ENCODE data around the gene GSK3A.

GSK3A gene

DNA sequence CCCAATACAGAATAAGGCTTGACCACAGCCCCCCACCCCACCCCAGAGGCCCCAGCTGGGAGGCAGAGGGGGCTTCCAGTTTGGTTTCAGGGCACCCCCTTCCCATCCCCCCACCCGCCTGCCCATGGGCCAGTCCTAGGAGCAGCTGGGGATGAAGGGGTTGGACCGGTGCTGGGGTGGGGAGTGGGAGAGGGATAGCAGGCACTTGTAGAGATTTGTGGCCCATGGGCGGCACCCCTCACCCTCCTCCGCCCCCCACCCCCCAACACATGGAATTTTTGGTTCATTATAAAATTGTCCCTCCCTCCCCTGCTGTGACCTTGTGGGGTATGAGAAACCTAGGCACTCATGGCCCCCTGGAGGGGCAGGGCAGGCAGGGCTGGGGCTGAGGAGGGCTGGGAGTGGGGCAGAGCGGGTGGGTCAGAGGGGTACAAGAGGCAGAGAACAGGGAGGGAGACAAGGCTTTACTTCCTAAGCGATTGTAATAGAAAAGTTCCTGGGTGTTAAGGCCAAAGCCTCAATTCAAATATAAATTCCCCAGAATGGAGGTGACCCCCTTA lies 5.3 kb upstream of the GSK3A start:
- no peak for FAIRE-seq

DNA sequence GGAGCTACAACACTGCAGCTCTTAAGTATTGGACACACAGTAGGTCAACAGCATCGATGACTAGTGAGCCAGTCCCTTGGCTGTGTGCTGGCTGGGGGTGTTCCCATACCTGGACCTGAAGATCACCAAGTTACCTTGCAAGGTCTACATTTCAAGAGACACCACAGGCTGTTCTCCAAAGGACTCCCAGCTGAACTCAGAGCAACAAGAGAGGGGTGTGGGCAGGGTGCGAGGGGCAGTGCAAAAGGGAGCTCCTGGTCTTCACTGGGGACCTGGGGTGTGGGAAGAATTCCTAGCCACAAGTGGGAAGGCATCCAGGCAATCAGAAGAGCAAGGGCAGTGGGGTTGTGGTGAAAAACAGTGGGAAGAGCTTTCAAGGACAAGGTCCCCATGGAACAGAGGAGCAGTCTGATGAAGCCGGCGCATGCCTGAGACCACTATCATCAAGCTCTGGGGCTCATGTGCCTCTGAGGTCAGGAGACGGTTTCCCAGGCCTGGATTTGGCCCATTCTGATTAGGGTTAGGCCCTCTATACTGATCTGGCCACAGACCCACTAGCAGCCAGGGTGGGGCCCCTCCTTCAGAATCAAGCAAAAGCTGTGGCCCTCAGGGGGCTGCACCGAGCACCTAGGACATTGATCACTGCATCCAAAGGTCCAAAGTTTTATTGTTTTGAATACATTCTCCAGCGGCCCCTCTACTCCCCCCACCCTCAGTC lies 4.7 kb upstream of the GSK3A start:
- FAIRE-seq: peak; percentile 77

DNA sequence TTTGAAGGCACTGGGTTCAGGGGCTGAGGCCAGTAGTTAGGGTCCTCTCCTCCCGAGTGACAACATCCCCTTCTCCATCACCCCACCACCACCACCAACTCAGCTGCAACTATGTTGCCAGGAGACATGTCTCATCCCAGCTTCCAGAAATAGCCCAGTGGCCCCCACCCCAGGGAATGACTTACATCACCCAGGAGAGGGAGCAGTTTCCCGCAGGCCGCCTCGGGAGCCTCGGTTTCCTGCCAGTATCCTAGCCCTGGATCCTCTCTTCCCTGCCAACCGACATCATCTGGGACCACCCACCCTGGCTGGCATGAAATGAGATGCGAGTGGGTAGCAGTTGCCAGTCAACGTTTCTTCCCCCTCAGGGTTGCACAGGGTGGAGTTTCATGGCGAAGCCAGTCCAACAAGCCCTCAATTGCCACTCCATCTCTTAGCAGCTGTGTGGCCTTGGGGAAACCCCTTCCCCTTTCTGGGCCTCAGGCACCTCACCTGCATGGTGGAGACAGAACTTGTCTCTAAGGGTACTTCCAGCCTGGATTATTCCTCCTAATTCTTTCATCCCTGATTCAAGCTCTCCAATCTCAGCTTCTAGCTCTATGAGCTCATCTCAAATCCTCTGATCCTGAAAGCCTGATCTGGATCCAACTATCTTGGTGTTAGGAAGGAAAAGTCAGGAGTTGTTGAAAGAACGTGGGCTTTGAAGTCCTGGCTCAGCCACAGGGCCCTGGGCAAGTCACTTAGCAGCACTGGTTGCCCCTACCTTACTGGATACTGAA lies 3.9 kb upstream of the GSK3A start:
- peak; percentile 83 for FAIRE-seq

DNA sequence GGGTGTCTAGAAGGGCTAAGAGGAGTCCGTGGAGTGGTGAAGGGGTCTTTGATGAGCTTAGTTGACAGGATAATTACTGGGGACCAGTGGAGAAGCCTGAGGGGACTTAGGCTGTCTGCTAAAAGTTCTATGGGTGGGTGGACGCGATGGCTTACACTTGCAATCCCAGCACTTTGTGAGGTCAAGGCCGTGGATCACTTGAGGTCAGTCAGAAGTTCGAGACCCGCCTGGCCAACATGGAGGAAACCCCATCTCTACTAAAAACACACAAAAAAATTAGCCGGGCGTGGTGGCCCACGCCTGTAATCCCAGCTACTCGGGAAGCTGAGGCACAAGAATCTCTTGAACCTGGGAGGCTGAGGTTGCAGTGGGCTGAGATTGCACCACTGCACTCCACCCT lies 2.8 kb upstream of the GSK3A start:
- no peak for FAIRE-seq

DNA sequence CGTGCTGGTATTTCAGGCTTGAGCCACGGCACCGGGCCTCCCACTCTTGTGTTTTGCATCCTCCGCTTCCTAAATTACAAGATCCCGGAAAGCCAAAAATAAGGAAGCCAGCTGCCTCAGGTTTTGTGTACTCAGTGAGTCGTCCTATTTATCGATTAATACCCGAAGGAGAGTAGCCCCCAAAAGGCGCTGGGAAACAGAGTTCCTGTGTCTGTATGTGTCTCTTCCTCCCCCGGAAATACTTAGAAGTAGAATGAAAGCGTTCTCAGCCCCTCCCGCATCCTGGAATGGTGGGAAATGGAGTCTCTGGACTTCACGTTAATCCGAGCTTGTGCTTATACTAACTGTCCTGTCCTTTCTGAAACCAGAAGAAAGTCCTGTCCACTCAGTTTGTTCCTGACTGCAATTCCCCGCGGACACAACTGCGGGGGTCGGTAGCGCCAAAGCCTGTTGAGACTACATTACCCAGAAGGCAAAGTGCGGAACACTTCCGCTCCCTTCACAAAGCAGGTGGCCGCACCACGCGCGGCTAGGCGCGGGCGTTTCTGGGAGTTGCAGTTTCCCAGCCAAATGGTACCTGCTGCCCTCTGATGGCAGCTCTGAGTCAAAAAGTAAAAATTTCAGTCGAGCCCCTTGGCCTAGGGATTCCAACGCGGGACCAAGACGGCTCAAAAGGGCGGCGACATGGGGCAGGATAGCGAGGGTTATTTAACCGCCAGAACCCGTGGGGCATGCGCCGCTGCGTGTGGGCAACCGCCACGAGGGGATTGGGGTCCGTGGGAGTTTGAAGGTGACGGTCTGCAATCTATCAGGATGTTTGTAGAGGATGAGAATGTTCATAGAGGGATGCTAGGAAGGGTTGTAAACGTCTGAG lies 2.2 kb upstream of the GSK3A start:
- peak; percentile 96 for FAIRE-seq

DNA sequence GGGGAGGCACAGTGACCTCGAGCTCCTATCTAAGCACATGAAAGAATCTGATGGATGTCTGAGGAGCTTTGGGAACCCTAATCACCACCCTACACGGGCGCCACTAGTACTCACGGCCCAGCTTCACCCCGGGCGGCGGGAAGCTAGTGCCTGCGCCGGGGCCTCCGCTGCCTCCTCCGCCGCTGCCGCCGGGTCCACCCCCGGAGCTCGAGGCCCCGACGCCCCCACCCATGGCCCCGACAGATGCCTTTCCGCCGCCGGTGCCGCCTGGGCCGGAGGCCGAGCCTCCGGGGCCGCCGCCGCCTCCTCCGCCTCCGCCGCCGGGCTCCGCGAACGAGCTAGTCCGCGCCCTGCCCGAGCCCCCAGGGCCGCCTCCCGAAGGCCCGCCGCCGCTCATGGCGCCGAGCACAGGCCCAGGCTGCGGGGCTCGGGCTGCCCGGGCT lies 312 bp downstream of the GSK3A start:
- FAIRE-seq: no peak

DNA sequence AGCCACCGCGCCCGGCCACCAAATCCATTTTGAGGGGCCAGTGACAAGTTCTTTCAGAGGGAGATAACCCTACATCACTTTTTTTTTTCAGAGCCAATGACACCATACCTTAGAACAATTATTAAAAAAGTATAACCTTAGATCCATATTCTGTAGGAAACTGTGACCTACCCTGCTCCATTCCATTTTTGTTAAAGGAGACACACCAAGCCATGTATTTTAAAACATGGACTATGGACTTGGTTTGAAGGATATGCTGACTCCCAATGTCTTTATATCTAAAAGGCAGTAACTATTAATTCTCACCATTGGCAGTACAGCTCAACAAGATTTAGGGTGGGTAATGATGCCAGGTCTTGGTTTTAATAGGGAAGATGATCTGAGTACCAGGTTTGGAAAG lies 1.1 kb downstream of the GSK3A start:
- FAIRE-seq: no peak

DNA sequence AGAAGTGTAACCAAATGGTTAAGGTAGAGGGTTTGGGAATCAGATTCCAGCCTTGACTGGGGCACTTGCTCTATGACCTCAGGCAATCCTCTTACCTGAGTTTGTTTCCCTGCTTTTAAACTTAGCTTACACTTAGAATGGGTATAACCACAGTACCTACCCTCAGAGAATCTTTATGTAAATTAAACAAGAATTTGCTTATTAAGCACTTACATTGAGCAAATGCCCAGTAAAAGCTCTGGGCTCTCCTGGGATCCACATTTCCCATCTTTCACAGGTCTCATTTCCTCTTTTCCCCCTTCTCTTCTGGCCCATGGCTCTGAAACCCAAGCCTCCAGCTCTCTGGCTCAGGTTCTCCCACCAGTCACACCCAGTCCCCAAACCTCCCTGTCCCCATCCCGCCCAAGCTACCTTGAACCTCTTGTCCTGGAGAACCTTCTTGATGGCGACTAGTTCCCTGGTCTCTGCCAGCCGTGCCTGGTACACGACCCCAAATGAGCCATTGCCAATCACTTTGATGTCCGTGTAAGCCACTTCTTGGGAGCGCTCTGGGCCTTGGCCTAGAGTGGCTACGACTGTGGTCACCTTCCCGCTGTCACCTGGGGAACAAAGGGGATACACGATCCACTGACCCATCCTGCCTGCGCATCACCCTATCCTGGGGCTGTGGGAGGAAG lies 2.7 kb downstream of the GSK3A start:
- FAIRE-seq: no peak

DNA sequence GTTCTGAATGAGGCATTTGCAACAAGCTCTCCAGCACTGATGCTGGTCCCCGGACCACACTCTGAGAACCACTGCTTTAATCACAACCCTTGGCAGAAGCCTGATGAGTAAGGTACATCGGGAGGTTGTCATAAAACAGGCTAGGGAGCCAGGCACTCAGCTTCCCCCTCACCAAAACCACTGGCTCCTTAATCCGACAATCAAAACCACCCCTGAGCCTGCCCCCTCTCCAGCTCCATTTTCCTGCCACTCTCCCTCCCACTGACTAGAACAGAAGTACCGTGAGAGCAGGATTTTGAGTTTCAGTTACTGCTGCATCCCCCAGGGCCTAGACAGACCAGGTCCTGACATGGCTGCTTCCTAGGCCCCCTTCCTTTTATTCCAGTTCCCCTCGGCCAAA lies 7.2 kb downstream of the GSK3A start:
- no peak for FAIRE-seq

DNA sequence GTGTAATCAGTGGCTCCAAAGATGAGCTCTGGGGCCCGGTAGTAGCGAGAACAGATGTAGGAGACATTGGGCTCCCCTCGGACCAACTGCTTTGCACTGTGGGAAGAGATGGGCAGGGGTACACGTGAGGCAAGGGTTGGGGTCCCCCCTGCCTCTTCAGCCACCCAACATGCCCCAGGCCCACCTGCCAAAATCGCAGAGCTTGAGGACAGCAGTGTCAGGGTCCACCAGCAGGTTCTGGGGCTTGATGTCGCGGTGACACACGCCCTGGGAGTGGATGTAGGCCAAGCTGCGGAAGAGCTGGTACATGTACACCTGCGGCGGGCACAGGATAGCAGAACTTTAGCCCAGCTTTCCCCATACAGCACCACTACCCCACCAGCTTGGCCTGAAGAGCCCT lies 8.0 kb downstream of the GSK3A start:
- no peak for FAIRE-seq

DNA sequence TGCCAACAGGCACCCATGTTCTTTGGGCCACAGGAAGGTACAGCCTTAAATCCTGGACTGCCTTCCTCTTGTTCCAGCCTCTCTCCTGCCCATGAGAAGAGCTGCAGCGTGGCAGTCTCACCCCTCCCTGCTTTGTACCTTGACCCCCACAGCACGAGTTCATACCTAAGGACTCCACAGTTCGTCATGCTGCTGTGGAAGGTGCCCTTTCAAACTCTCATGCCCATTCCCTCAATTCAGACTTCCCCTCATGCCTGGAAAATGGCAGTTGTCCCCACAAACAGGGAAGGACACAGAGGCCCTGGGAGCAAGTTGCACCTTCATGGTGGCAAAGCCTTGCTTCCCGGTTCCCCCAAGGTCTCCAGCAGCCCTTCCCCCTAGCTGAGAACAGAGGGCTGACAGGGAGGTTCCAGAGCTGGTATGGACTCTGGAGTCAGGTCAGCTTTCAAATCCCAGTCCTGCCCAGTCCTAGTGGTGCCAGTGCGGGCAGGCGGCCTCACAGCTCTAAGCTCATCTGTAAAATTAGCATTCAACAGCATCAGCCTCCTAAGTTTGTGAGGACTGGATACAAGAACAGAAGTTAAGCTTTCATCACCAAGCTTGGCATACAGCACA lies 8.6 kb downstream of the GSK3A start:
- no peak for FAIRE-seq

DNA sequence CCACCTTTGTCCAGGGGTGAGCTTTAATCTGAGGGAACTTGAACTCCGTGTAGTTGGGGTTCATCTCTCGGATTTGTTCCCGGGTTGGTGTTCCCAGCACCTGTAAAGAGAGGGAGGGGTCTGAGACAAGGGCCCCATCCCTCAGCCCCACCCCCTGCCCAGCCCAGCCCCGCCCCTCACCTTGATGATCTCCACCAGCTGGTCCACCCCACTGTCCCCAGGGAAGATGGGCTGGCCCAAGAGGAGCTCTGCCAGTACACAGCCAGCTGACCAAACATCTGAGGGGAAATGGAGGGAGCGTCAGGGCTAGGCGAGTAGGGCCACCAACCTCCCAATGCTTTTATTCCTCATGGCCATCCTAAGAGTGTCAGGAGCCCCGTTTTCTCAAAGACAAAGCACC lies 9.3 kb downstream of the GSK3A start:
- FAIRE-seq: no peak

DNA sequence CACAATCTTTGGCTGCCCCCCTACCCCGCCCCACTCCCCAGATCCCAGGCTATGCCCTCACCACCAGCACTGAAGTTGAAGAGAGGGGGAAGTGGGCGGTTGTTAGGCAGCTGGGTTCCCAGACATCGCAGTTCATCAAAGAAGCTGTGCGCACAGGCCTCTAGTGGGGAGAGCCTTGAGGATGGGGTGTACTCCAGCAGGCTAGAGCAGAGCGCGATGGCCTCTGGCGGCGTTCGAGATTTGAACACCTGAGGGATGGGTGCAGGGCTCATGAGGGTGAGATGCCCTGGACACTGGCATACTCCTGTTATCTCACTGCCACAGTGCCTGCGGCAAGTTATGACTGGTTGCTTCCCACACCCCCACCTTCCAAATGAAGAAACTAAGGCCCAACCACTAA lies 10.0 kb downstream of the GSK3A start:
- no peak for FAIRE-seq

DNA sequence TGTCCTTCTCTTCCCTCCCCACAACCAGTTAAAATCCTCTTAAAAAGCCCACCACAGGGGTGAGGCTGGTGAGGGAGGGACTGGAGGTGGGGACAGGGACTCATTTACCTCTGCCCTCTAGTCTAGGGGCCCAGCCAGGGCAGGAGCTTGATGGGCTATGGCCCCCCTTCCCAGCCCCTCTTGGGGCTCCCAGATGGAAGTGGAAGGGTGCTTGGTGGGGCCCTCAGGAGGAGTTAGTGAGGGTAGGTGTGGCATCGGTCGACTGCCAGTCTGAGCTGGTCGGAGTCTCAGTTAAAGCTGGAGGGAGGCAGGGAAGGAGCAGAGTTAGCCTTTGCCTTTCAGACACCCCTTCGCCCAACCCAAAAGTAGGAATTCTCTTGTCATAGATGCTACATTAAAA lies 11.8 kb downstream of the GSK3A start:
- FAIRE-seq: no peak

DNA sequence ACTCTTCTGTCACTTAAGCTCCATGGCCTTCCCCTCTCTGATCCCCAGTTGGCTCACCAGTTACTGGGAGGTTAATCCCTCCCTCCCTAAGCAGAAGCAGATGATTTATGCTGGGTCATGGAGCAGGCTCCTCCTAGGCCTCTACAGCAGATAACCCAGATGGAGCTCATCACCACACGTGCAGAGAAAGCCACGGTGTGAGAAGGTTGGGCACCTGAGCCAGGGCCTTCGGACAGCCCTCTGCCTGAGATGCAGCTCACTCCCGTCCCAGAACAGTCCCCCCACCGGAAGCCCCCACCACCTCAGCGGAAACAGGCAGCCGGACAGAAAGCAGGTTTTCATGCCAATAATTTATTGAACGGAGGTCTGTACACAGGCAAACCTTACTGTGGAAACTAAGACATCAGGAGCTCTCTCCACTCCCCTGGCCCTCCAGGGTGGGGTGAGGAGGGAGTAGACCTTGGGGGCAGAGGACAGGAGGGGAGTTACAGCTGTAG lies 12.5 kb downstream of the GSK3A start:
- FAIRE-seq: peak; percentile 34

DNA sequence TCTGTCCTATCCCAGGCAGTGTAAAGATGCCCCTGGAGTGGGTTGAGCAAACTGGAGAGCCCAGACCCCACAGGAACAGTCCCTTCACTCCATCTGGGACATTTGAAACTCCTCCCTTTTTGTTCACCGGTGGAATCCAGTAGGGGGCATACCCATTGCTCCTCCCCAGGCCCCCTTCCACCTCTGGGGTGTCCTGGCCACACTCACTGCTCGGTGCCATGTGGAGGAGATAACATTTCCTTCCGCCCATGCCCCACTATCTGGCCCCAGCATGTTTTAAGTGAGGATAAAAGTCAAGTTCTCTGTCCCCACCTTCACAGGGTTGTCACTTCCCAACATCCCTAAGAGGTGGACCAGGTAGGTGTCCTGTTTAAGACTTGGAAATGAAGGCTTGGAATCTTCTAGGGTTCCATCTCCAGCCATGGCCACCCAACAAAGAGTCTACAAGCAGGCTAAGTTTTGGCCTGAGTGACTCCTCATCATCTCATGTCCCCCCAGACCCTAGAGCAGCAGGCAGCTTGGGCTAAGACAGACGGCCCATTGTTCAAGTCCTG lies 13.0 kb downstream of the GSK3A start:
- no peak for FAIRE-seq

DNA sequence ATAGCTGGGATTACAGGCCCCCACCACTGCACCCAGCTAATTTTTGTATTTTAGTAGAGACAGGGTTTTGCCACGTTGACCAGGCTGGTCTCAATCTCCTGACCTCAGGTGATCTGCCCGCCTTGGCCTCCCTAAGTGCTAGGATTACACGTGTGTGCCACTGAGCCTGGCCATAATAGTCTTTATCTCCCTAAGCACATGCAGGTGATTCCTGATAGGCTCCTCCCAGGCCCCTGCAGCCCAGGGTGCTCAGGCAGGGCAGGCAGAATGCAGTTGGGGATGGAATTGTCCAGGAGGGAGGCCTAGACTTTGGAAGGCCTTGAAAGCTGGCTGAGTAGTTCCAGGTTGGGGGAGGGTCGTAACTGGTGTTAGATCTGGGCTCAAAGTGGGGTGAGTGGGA lies 13.8 kb downstream of the GSK3A start:
- no peak for FAIRE-seq

DNA sequence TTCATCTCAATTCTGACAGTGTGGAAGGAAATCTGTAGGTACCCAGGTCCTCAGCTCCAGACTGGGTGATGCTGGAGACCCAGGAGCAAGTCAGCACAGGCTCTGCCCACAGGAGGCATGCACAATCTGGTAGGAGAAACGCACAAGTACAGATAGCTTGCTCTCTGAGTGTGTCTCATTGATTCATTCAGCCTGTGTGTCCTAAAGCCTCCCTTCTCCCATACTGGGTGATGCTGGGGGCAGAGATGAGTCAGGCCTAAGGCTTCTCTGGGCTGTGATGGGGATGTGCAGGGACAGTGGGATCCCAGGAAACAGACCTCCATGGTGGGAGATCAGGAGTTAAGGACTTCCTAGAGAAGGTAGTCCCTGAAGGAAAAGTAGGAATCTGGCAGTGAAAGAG lies 15.5 kb downstream of the GSK3A start:
- FAIRE-seq: no peak

DNA sequence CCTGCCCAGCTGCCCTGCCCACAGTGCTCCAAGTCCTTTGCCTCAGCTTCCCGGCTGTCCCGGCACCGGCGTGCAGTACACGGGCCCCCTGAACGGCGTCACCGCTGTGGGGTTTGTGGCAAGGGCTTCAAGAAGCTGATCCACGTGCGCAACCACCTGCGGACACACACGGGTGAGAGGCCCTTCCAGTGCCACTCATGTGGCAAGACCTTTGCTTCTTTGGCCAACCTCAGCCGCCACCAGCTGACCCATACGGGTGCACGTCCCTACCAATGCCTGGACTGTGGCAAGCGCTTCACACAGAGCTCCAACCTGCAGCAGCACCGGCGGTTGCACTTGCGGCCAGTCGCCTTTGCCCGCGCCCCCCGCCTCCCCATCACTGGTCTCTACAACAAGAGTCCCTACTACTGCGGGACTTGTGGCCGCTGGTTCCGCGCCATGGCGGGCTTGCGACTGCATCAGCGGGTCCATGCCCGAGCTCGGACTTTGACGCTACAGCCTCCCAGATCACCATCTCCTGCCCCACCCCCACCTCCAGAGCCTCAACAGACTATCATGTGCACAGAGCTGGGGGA lies 16.6 kb downstream of the GSK3A start:
- no peak for FAIRE-seq

DNA sequence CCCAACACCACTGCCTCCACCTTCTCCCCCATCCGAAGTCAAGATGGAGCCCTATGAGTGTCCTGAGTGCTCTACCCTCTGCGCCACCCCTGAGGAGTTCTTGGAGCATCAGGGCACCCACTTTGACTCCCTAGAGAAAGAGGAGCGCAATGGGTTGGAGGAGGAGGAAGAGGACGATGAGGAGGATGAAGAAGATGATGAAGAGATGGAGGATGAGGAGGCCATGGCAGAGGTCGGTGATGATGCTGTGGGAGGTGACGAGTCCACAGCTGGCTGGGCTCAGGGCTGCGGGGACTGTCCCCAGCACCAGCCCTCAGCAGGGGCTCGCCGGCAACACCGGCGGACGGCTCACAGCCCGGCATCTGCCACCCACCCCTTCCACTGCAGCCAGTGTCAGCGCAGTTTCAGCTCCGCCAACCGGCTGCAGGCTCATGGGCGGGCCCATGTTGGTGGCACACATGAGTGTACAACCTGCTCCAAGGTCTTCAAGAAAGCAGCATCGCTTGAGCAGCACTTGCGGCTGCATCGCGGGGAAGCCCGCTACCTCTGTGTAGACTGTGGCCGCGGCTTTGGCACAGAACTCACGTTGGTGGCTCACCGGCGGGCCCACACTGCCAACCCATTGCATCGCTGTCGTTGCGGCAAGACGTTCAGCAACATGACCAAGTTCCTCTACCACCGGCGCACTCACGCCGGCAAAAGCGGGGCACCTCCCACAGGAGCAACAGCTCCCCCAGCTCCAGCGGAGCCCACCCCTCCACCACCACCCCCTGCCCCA lies 17.3 kb downstream of the GSK3A start:
- no peak for FAIRE-seq

DNA sequence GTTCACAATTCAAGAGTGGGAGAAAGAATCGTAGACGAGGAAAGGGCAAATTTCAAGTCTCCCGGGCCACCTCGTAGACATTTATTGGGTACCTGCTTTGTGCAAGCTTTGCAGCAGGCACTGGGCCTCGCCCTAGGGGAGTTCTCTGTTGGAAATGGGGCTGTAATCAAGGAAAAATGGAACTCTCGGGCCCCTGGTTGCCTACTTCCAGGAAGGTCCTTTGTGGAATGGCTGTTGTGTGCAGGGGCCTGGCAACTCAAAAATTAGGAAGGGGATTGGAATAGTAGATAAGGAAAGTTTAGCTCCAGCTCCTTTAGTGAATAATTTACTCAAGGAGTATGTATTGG lies 21.7 kb downstream of the GSK3A start:
- no peak for FAIRE-seq
